ENCODE measurements around the gene CDH13. TPM values are rescaled to one million over a fixed set of nuclear protein-coding genes. Genes with fewer than 3 reads are reported as not detected.

Gene CDH13
- total and polyA plus RNA-seq, 12 donors: 0.86 to 30.6 (median 2.4) TPM

GRCh38 chr16:83013071-83013470, 386.3 kb downstream of the CDH13 start:
- no peak overlapping the region for H3K27ac ChIP-seq
- no peaks in the 10 kb centered on the region for H3K9me3 ChIP-seq (replicated peaks in 1 of 3)
- H3K4me3 ChIP-seq: no peak overlapping the region
- intact Hi-C loops (cut with DNase I): no loop called here
- no peak for TF ChIP-seq CTCF (IDR thresholded peaks at IDR 0.05)
- no peak for TF ChIP-seq POLR2A (IDR thresholded peaks at IDR 0.05)
- WGBS, 4 donors: 66 to 76% (median 73%) methylated on average over 4 of the region's 4 CpGs
- DNase-seq: no peak
- no peaks in the 10 kb centered on the region for H3K27me3 ChIP-seq
- no peaks in the 10 kb centered on the region for H3K4me1 ChIP-seq (replicated peaks in 1 of 2)
- no peaks in the 10 kb centered on the region for H3K36me3 ChIP-seq (replicated peaks in 1 of 2)

GRCh38 chr16:83019963-83020362, 393.2 kb downstream of the CDH13 start:
- Histone ChIP-seq H3K4me3 (no peak overlapping the region), H3K27me3 (no peaks in the 10 kb centered on the region), H3K27ac (no peak overlapping the region), H3K4me1 (replicated peaks in 1 of 2) (no peaks in the 10 kb centered on the region), H3K9me3 (replicated peaks in 1 of 3) (no peaks in the 10 kb centered on the region), H3K36me3 (replicated peaks in 1 of 2) (no peaks in the 10 kb centered on the region)
- TF ChIP-seq POLR2A (IDR thresholded peaks at IDR 0.05) (no peak), CTCF (IDR thresholded peaks at IDR 0.05) (no peak)
- WGBS, 4 donors: 87 to 96% (median 89%) methylated on average over 6 of the region's 6 CpGs
- intact Hi-C loops (cut with DNase I): no loop called here
- DNase-seq: no peak

GRCh38 chr16:83021045-83021444, 394.3 kb downstream of the CDH13 start:
- Histone ChIP-seq H3K27ac (no peak overlapping the region), H3K4me3 (no peak overlapping the region), H3K4me1 (replicated peaks in 1 of 2) (no peaks in the 10 kb centered on the region), H3K36me3 (replicated peaks in 1 of 2) (no peaks in the 10 kb centered on the region), H3K27me3 (no peaks in the 10 kb centered on the region), H3K9me3 (replicated peaks in 1 of 3) (no peaks in the 10 kb centered on the region)
- intact Hi-C loops (cut with DNase I): no loop called here
- WGBS, 4 donors: 75 to 90% (median 85%) methylated on average over 6 of the region's 6 CpGs
- DNase-seq: no peak
- no peak for TF ChIP-seq CTCF (IDR thresholded peaks at IDR 0.05)
- no peak for TF ChIP-seq POLR2A (IDR thresholded peaks at IDR 0.05)

GRCh38 chr16:83021746-83022145, 395.0 kb downstream of the CDH13 start:
- Histone ChIP-seq H3K36me3 (replicated peaks in 1 of 2) (no peaks in the 10 kb centered on the region), H3K9me3 (replicated peaks in 1 of 3) (no peaks in the 10 kb centered on the region), H3K4me3 (no peak overlapping the region), H3K27me3 (no peaks in the 10 kb centered on the region), H3K27ac (no peak overlapping the region), H3K4me1 (replicated peaks in 1 of 2) (no peaks in the 10 kb centered on the region)
- intact Hi-C loops (cut with DNase I): no loop called here
- WGBS, 4 donors: 65 to 79% (median 76%) methylated on average over 3 of the region's 3 CpGs
- no peak for DNase-seq
- TF ChIP-seq CTCF (IDR thresholded peaks at IDR 0.05) (no peak), POLR2A (IDR thresholded peaks at IDR 0.05) (no peak)

Data from adrenal gland (tissue), 12 donors.